Inflammatory macrophage (primary cell): ENCODE data around the gene SPTBN4.
"Not testable (repeated sequence)": the region's sequence is repeated elsewhere in the genome, so short reads cannot be mapped to it uniquely, and the experiment has no call there.

Experiments
- DNase-seq, 2 donors: peaks; one replicate each; pipeline ENCODE4 v3.0.0-alpha.2; 2020 to 2022

SPTBN4 gene

GRCh38 chr19:40442328-40443130, 24.3 kb upstream of the SPTBN4 start:
- DNase-seq: no peak

GRCh38 chr19:40443131-40443999, 23.4 kb upstream of the SPTBN4 start:
- peak; percentile 99 for DNase-seq

GRCh38 chr19:40444000-40444824, 22.6 kb upstream of the SPTBN4 start, which contains the start of gene SERTAD3:
Gene SERTAD3, minus strand, starts transcription at chr19:40444335. Its CDS starts 2,255 bp downstream, at chr19:40442080.
- DNase-seq: peak; percentile 96 to 98

DNA sequence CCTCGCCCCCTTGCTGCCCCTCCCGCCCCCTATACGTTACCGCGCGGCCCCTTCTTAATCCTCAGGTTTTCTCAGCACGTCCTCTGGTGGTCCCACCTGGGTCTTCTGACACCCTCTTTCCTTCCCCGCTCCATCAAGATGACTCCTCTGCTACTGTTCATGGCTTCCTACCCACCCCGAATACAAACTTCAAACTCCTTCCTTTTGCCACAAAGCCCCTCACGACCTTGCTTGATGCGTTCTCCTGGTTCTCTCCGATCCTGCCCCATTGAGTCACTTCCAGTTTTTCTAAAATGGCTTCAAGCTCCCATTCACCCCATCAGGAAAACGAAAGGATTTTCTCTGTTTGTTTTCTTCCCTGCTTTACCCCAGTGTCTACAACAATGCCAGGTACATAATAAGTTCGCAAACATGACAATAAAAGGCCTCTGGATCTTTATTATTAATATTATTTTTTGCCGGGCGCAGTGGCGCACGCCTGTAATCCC, 21.9 kb upstream of the SPTBN4 start:
- DNase-seq: no peak

- DNase-seq: no peak
Measured at GRCh38 chr19:40445780-40446262, 21.0 kb upstream of the SPTBN4 start.

DNA sequence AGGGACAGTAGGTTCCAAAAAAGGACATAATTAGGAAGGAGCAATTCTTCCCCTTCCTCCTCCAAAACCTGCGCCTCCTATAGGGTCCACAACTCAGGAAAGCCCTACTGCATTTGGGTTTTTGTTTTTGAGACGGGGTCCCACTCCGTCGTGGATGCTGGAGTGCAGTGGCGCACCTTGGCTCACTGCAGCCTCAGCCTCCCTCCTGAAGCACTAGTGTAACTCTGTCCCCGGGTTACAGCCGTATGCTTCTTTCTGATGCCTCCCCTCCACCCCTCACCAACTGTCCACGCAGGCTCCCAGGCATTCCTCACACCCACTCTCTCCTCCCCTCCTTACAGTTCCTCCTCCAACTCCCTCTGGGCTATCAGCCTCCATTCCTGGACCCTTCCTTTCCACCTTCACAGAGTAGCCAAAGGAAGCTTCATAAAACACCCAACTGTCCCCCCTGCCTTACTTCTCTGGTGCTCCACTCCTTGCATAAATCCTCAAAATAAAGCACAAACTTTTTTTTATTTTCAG, 20.5 kb upstream of the SPTBN4 start:
- DNase-seq: no peak

GRCh38 chr19:40449506-40449905, 17.3 kb upstream of the SPTBN4 start:
- DNase-seq: no peak

DNA sequence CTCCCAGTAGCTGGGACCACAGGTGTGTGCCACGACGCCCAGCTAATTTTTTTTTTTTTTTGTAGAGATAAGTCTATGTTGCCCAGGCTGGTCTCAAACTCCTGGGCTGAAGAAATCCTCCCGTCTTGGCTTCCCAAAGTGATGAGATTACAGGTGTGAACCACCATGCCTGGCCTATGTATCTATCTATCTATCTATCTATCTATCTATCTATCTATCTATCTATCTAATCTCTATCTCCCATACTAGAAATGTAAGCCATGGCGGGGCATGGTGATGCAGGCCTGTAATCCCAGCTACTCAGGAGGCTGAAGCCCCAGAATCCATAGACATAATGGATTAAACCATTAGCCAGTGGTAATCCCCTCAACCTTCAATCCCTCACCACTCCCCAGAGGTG, 16.1 kb upstream of the SPTBN4 start:
- no peak for DNase-seq

DNA sequence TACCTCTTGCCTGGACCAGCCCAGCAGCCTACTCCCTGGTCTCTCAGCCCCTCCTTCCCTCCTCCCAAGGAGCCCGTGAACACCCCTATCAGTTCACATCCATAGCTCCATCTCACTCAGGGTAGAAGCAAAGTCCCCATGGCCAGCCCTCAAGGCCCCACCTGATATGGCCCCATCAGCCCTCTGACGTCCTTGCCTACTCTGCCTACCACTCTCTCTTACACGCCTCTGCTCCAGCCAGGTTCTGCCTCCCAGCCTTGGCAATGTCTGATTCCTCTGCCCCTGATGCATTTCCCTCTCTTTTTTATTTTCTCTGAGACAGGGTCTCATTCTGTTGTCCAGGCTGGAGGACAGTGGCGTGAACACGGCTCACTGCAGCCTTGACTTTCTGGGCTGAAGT, 14.8 kb upstream of the SPTBN4 start:
- no peak for DNase-seq

- DNase-seq: no peak
Measured at GRCh38 chr19:40453151-40453735, 13.6 kb upstream of the SPTBN4 start.

DNA sequence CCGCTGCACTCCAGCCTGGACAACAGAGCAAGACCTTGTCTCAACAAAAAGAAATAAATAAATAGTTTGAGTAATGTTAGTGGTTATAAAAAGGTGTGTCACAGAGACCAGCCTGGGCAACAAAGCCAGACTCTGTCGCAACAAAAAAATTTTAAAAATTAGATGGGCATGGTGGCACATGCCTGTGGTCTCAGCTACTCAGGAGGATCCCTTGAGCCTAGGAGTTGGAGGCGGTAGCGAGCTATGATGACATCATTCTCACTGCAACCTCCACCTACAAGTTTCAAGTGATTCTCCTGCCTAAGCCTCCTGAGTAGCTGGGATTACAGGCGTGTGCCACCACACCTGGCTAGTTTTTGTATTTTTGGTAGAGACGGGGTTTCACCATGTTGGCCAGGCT, 12.9 kb upstream of the SPTBN4 start:
- not testable (repeated sequence) for DNase-seq

- DNase-seq: no peak
Measured at GRCh38 chr19:40457048-40457447, 9.8 kb upstream of the SPTBN4 start.

- DNase-seq: no peak
Measured at GRCh38 chr19:40457953-40458596, 8.7 kb upstream of the SPTBN4 start.

- no peak for DNase-seq
Measured at GRCh38 chr19:40458597-40458974, 8.2 kb upstream of the SPTBN4 start.

GRCh38 chr19:40460185-40460584, 6.6 kb upstream of the SPTBN4 start:
- DNase-seq: no peak

DNA sequence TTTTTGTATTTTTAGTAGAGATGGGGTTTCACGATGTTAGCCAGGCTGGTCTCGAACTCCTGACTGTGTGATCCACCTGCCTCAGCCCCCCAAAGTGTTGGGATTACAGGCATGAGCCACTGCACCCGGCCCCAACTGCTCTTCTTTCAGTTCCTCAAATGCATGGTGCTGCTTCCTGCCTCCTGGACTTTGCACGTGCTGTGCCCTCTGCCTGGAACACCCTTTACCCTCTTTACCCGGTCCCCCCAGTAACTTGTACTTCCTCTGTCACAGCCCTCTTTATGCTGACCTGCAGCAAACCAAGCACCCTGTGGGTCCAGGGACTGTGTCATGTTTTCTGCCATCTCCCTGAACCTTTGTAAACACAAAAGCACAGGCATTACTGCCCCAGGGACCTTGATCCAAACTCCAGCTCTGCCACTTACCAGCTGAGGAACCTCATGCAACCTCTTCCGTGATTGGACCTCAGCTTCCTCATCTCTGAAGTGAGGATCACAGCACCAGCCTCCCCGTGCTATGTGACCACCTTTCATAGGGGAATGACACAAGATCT, 5.1 kb upstream of the SPTBN4 start:
- peak; percentile 81 to 82 for DNase-seq

- DNase-seq: not testable (repeated sequence)
Measured at GRCh38 chr19:40463587-40464037, 3.2 kb upstream of the SPTBN4 start.

DNA sequence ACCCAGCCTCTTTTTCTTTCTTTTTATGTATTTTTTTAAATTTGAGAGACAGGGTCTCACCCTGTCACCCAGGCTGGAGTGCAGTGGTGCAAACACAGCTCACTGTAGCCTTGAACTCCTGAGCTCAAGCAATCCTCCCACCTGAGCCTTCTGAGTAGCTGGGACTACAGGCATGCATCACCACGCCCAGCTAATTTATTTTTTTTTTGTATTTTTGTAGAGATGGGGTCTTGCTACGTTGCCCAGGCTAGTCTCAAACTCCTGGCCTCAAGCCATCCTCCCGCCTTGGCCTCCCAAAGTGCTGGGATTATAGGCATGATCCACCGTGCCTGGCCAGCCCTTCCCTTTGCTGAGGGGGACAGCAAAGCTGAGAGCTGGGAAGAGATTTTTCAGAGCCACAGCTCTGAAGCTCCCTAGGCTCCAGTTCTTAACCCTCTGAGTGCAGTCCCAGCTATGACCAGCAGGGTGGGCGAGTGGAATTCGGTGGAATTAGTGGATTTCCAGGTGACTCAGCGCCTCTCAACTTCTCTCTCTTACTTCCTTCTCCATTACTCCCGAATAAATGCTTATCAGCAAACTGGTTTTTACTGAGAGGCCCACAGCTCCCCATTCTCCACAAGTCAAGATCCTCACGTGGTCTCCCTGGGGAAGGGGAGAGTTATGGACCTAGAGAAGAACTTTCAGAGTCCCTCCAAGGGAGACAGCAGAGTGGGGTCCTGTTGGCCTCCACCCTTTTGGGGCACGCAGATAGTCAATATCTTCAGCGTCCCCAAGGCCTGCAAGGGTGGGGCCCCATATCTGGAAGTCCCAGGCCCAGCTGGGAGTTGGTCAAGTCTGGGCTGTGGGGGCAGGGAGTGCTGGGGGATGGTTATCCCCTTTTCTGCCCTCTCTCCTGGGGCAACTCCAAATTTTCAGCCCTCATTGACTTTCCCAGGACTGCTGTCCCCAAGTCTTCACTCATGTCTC, 2.5 kb upstream of the SPTBN4 start:
- DNase-seq: peak; percentile 91 to 93

DNA sequence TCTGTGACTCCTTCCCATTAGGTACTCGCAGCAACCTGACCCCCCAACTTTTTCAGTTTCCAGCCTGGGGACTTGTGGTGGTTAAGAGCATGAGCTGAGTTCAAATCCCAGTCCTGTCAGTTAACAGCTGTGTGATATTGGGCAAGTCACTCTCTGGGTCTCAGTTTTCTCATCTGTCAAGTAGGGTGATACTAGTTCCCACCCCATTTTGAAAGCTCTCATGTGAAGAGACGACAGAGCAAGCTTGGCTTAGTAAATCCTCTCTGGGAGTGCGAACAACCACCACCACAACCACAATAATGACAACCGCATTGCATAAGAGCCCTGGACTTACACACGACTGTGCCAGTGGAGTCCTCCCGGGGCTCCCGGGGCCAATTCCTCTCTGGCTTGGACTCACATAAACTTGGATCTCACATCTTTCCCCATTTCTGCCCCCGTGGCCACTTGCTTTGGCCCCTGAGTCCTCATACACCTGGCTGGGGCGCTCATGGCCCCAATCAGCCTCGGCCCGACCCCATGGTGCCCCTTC, 1.7 kb upstream of the SPTBN4 start:
- peak; percentile 88 to 91 for DNase-seq
